ENCODE data around the gene S100A4.
"Not testable (repeated sequence)": the region's sequence is repeated elsewhere in the genome, so short reads cannot be mapped to it uniquely, and the experiment has no call there.

Gene S100A4

GRCh38 chr1:153567621-153568366 is 22.2 kb upstream of the S100A4 start:
- Histone ChIP-seq H3K4me1 (ENCODE audit: insufficient read depth, low read length) (peaks cover 31% of the 10 kb centered on the region), H3K27me3 (ENCODE audit: insufficient read depth, low read length) (no peaks in the 10 kb centered on the region), H3K36me3 (ENCODE audit: insufficient read depth, low read length) (no peaks in the 10 kb centered on the region), H3K9ac (ENCODE audit: low read depth, low read length) (peak overlapping the region; percentile 9; the same call in 1 of the 2 replicates), H3K27ac (ENCODE audit: low read depth, low read length) (peak overlapping the region; percentile 0; the same call in 1 of the 2 replicates), H3K9me3 (ENCODE audit: insufficient read depth, low read depth, low read length) (no peaks in the 10 kb centered on the region), H3K4me3 (ENCODE audit: low read length) (peak overlapping the region; percentile 15)
- WGBS = 66% methylated on average over 22 of the region's 22 CpGs

- Histone ChIP-seq H3K9ac (ENCODE audit: low read depth, low read length) (peak overlapping the region; percentile 71), H3K27ac (ENCODE audit: low read depth, low read length) (peak overlapping the region; percentile 66), H3K4me3 (ENCODE audit: low read length) (no peak overlapping the region; the same call in 1 of the 2 replicates), H3K27me3 (ENCODE audit: insufficient read depth, low read length) (no peaks in the 10 kb centered on the region), H3K4me1 (ENCODE audit: insufficient read depth, low read length) (peaks cover 31% of the 10 kb centered on the region), H3K36me3 (ENCODE audit: insufficient read depth, low read length) (no peaks in the 10 kb centered on the region), H3K9me3 (ENCODE audit: insufficient read depth, low read depth, low read length) (no peaks in the 10 kb centered on the region)
- WGBS = 44% methylated on average over 16 of the region's 16 CpGs
Measured at GRCh38 chr1:153566414-153567371, 21.1 kb upstream of the S100A4 start.

- Histone ChIP-seq H3K36me3 (ENCODE audit: insufficient read depth, low read length) (no peaks in the 10 kb centered on the region), H3K27me3 (ENCODE audit: insufficient read depth, low read length) (no peaks in the 10 kb centered on the region), H3K27ac (ENCODE audit: low read depth, low read length) (peak within 1 kb of the TSS; percentile 76), H3K4me1 (ENCODE audit: insufficient read depth, low read length) (peaks cover 31% of the 10 kb centered on the region), H3K9ac (ENCODE audit: low read depth, low read length) (peak within 1 kb of the TSS; percentile 71), H3K9me3 (ENCODE audit: insufficient read depth, low read depth, low read length) (no peaks in the 10 kb centered on the region), H3K4me3 (ENCODE audit: low read length) (no peak within 1 kb of the TSS; the same call in 1 of the 2 replicates)
- 74% methylated on average over 8 of the region's 8 CpGs for WGBS
Measured at GRCh38 chr1:153565529-153566374, 20.1 kb upstream of the S100A4 start, which contains the start of gene S100A2. Gene S100A2, minus strand, starts transcription at chr1:153565844. Its CDS starts 1,967 bp downstream, at chr1:153563877.

GRCh38 chr1:153563991-153564390 is 18.4 kb upstream of the S100A4 start:
- H3K9me3 ChIP-seq (ENCODE audit: insufficient read depth, low read depth, low read length) = no peaks in the 10 kb centered on the region
- 92% methylated on average over 7 of the region's 7 CpGs for WGBS
- no peak overlapping the region for H3K27ac ChIP-seq (ENCODE audit: low read depth, low read length)
- no peaks in the 10 kb centered on the region for H3K27me3 ChIP-seq (ENCODE audit: insufficient read depth, low read length)
- no peaks in the 10 kb centered on the region for H3K36me3 ChIP-seq (ENCODE audit: insufficient read depth, low read length)
- H3K9ac ChIP-seq (ENCODE audit: low read depth, low read length) = no peak overlapping the region
- H3K4me1 ChIP-seq (ENCODE audit: insufficient read depth, low read length) = peaks cover 31% of the 10 kb centered on the region
- H3K4me3 ChIP-seq (ENCODE audit: low read length) = no peak overlapping the region

- no peaks in the 10 kb centered on the region for H3K27me3 ChIP-seq (ENCODE audit: insufficient read depth, low read length)
- no peak overlapping the region for H3K9ac ChIP-seq (ENCODE audit: low read depth, low read length)
- no peaks in the 10 kb centered on the region for H3K9me3 ChIP-seq (ENCODE audit: insufficient read depth, low read depth, low read length)
- no peaks in the 10 kb centered on the region for H3K36me3 ChIP-seq (ENCODE audit: insufficient read depth, low read length)
- H3K4me3 ChIP-seq (ENCODE audit: low read length) = no peak overlapping the region
- no peak overlapping the region for H3K27ac ChIP-seq (ENCODE audit: low read depth, low read length)
- WGBS = 81% methylated on average over 6 of the region's 6 CpGs
- H3K4me1 ChIP-seq (ENCODE audit: insufficient read depth, low read length) = peaks cover 31% of the 10 kb centered on the region
Measured at GRCh38 chr1:153563483-153563901, 17.9 kb upstream of the S100A4 start.

- not testable (repeated sequence) for H3K9me3 ChIP-seq (ENCODE audit: insufficient read depth, low read depth, low read length); H3K27ac ChIP-seq (ENCODE audit: low read depth, low read length); H3K4me3 ChIP-seq (ENCODE audit: low read length); H3K36me3 ChIP-seq (ENCODE audit: insufficient read depth, low read length); H3K9ac ChIP-seq (ENCODE audit: low read depth, low read length); H3K27me3 ChIP-seq (ENCODE audit: insufficient read depth, low read length)
- WGBS = 92% methylated on average over 3 of the region's 3 CpGs
- H3K4me1 ChIP-seq (ENCODE audit: insufficient read depth, low read length) = peaks cover 18% of the 10 kb centered on the region
Measured at GRCh38 chr1:153562021-153562420, 16.4 kb upstream of the S100A4 start.

- H3K9me3 ChIP-seq (ENCODE audit: insufficient read depth, low read depth, low read length) = no peaks in the 10 kb centered on the region
- H3K27ac ChIP-seq (ENCODE audit: low read depth, low read length) = no peak overlapping the region
- no peaks in the 10 kb centered on the region for H3K36me3 ChIP-seq (ENCODE audit: insufficient read depth, low read length)
- no peak overlapping the region for H3K4me3 ChIP-seq (ENCODE audit: low read length)
- WGBS = 95% methylated on average over 3 of the region's 3 CpGs
- H3K27me3 ChIP-seq (ENCODE audit: insufficient read depth, low read length) = no peaks in the 10 kb centered on the region
- no peak overlapping the region for H3K9ac ChIP-seq (ENCODE audit: low read depth, low read length)
- H3K4me1 ChIP-seq (ENCODE audit: insufficient read depth, low read length) = peaks cover 13% of the 10 kb centered on the region
Measured at GRCh38 chr1:153561466-153561985, 15.9 kb upstream of the S100A4 start.

GRCh38 chr1:153560771-153561465 is 15.3 kb upstream of the S100A4 start:
- H3K36me3 ChIP-seq (ENCODE audit: insufficient read depth, low read length) = no peaks in the 10 kb centered on the region
- no peak overlapping the region for H3K27ac ChIP-seq (ENCODE audit: low read depth, low read length)
- H3K9me3 ChIP-seq (ENCODE audit: insufficient read depth, low read depth, low read length) = no peaks in the 10 kb centered on the region
- peaks cover 8% of the 10 kb centered on the region for H3K4me1 ChIP-seq (ENCODE audit: insufficient read depth, low read length)
- WGBS = 92% methylated on average over 10 of the region's 10 CpGs
- no peak overlapping the region for H3K9ac ChIP-seq (ENCODE audit: low read depth, low read length)
- H3K27me3 ChIP-seq (ENCODE audit: insufficient read depth, low read length) = no peaks in the 10 kb centered on the region
- H3K4me3 ChIP-seq (ENCODE audit: low read length) = no peak overlapping the region

- H3K27me3 ChIP-seq (ENCODE audit: insufficient read depth, low read length) = no peaks in the 10 kb centered on the region
- no peaks in the 10 kb centered on the region for H3K36me3 ChIP-seq (ENCODE audit: insufficient read depth, low read length)
- H3K4me3 ChIP-seq (ENCODE audit: low read length) = no peak overlapping the region
- 100% methylated on average over 2 of the region's 2 CpGs for WGBS
- H3K27ac ChIP-seq (ENCODE audit: low read depth, low read length) = no peak overlapping the region
- no peaks in the 10 kb centered on the region for H3K9me3 ChIP-seq (ENCODE audit: insufficient read depth, low read depth, low read length)
- H3K4me1 ChIP-seq (ENCODE audit: insufficient read depth, low read length) = peaks cover under 1% of the 10 kb centered on the region; the same call in 1 of the 2 replicates
- H3K9ac ChIP-seq (ENCODE audit: low read depth, low read length) = no peak overlapping the region
Measured at GRCh38 chr1:153560241-153560640, 14.6 kb upstream of the S100A4 start.

- 94% methylated on average over 2 of the region's 3 CpGs for WGBS
- no peak overlapping the region for H3K27ac ChIP-seq (ENCODE audit: low read depth, low read length)
- H3K9ac ChIP-seq (ENCODE audit: low read depth, low read length) = no peak overlapping the region
- no peaks in the 10 kb centered on the region for H3K4me1 ChIP-seq (ENCODE audit: insufficient read depth, low read length)
- no peaks in the 10 kb centered on the region for H3K9me3 ChIP-seq (ENCODE audit: insufficient read depth, low read depth, low read length)
- H3K27me3 ChIP-seq (ENCODE audit: insufficient read depth, low read length) = no peaks in the 10 kb centered on the region
- H3K36me3 ChIP-seq (ENCODE audit: insufficient read depth, low read length) = no peaks in the 10 kb centered on the region
- H3K4me3 ChIP-seq (ENCODE audit: low read length) = no peak overlapping the region
Measured at GRCh38 chr1:153557877-153558276, 12.3 kb upstream of the S100A4 start.
